Neural cell (in vitro differentiated cells): ENCODE measurements around the gene DSG4. TPM values are rescaled to one million over a fixed set of nuclear protein-coding genes. Genes with fewer than 3 reads are reported as not detected.

Experiments
- H2AFZ ChIP-seq: fragments of 200-600, 300-800 bp; sonication (generic), shearing (Covaris generic); 2 replicates; pipeline ENCODE4 v1.6.0; 2014; ENCODE audit warnings: low read depth, mild to moderate bottlenecking, antibody characterized with exemption, low read length, moderate library complexity
- H3F3A ChIP-seq: fragments of 200-600 bp; shearing (Covaris generic); 2 replicates; pipeline ENCODE4 v1.6.1; 2016; ENCODE audit warnings: mild to moderate bottlenecking, moderate library complexity, mixed read lengths, antibody characterized with exemption, low read length; ENCODE audit not compliant: insufficient read depth, poor library complexity, severe bottlenecking
- H3K27ac ChIP-seq: fragments of 200-600, 300-800 bp; sonication (generic), shearing (Covaris generic); 2 replicates; pipeline ENCODE4 v1.5.1; 2014; ENCODE audit warnings: mild to moderate bottlenecking, low read length, moderate library complexity
- H3K27me3 ChIP-seq: fragments of 300-800, 200-600 bp; sonication (generic), shearing (Covaris generic); 2 replicates; pipeline ENCODE4 v1.6.0; 2014; ENCODE audit warnings: mild to moderate bottlenecking, low read depth, low read length, moderate library complexity; ENCODE audit not compliant: insufficient read depth
- H3K36me3 ChIP-seq: fragments of 300-800, 200-600 bp; sonication (generic), shearing (Covaris generic); 2 replicates; pipeline ENCODE4 v1.5.1; 2014; ENCODE audit warnings: mild to moderate bottlenecking, antibody characterized with exemption, low read length, moderate library complexity; ENCODE audit not compliant: insufficient read depth
- H3K4me2 ChIP-seq: fragments of 300-800, 200-600 bp; sonication (generic), shearing (Covaris generic); 2 replicates; pipeline ENCODE4 v1.6.0; 2014; ENCODE audit warnings: mild to moderate bottlenecking, low read length
- H3K4me3 ChIP-seq: fragments of 300-800, 200-600 bp; sonication (generic), shearing (Covaris generic); 2 replicates; pipeline ENCODE4 v1.5.1; 2014; ENCODE audit warnings: mild to moderate bottlenecking, low read length, moderate library complexity
- H3K79me2 ChIP-seq: fragments of 200-600 bp; shearing (Covaris generic); replicated peaks from 2 replicates; pipeline ENCODE4 v1.6.0; 2014; ENCODE audit warnings: mild to moderate bottlenecking, low read length, moderate library complexity; ENCODE audit not compliant: insufficient read depth
- H3K9ac ChIP-seq: fragments of 300-800, 200-600 bp; sonication (generic), shearing (Covaris generic); 2 replicates; pipeline ENCODE4 v1.6.1; 2016; ENCODE audit warnings: mild to moderate bottlenecking, low read length, mixed read lengths
- H3K9me2 ChIP-seq: fragments of 200-600 bp; shearing (Covaris generic); 2 replicates; pipeline ENCODE4 v1.6.1; 2016; ENCODE audit warnings: mild to moderate bottlenecking, low read length, mixed read lengths; ENCODE audit not compliant: insufficient read depth
- H3K9me3 ChIP-seq: fragments of 200-600, 300-800 bp; sonication (generic), shearing (Covaris generic); 2 replicates; pipeline ENCODE4 v1.6.1; 2016; ENCODE audit warnings: mild to moderate bottlenecking, mixed run types, low read length, moderate library complexity, mixed read lengths
- H4K20me1 ChIP-seq: fragments of 200-600 bp; shearing (Covaris generic); 2 replicates; pipeline ENCODE4 v1.6.1; 2016; ENCODE audit warnings: mild to moderate bottlenecking, mixed run types; ENCODE audit not compliant: insufficient read depth
- CTCF ChIP-seq: fragments of 450-650 bp; IDR thresholded peaks from 2 replicates; pipeline ENCODE4 v1.5.1; 2014; ENCODE audit warnings: antibody characterized with exemption, mild to moderate bottlenecking, moderate library complexity; ENCODE audit not compliant: poor library complexity, severe bottlenecking
- EP300 ChIP-seq: fragments of 450-650 bp; conservative IDR thresholded peaks from 2 replicates; pipeline ENCODE4 v1.6.1; 2014; ENCODE audit warnings: antibody characterized with exemption, mild to moderate bottlenecking, moderate library complexity; ENCODE audit not compliant: poor library complexity, severe bottlenecking
- EZH2 ChIP-seq: fragments of 200-600, 300-800 bp; shearing (Covaris generic), sonication (generic); IDR thresholded peaks from 2 replicates; pipeline ENCODE4 v1.6.1; 2014; ENCODE audit warnings: antibody characterized with exemption, low read length, borderline replicate concordance, mild to moderate bottlenecking; ENCODE audit not compliant: insufficient read depth, poor library complexity, severe bottlenecking
- MXI1 ChIP-seq: fragments of 450-650 bp; conservative IDR thresholded peaks from 2 replicates; pipeline ENCODE4 v1.6.1; 2014; ENCODE audit warnings: antibody characterized with exemption, mild to moderate bottlenecking; ENCODE audit not compliant: poor library complexity, severe bottlenecking
- POLR2AphosphoS5 ChIP-seq: IDR thresholded peaks from 2 replicates; pipeline ENCODE4 v1.6.1; 2012
- RAD21 ChIP-seq: fragments of 450-650 bp; conservative IDR thresholded peaks from 2 replicates; pipeline ENCODE4 v1.6.1; 2014; ENCODE audit warnings: antibody characterized with exemption, mild to moderate bottlenecking, moderate library complexity
- SMC3 ChIP-seq: fragments of 450-650 bp; conservative IDR thresholded peaks from 2 replicates; pipeline ENCODE4 v1.6.1; 2014; ENCODE audit warnings: antibody characterized with exemption, mild to moderate bottlenecking, moderate library complexity; ENCODE audit not compliant: poor library complexity
- TAF1 ChIP-seq: IDR thresholded peaks from 2 replicates; pipeline ENCODE4 v1.6.1; 2012; ENCODE audit warnings: low read depth
- polyA minus RNA-seq: library from RNA; depleted of rRNA, polyadenylated mRNA; stranded (reverse); fragments of >200 nt; gene quantifications from 2 replicates; pipeline ENCODE4 v1.2.3, GENCODE V29; 2014
- polyA plus RNA-seq: library from polyadenylated mRNA; depleted of rRNA; stranded (reverse); fragments of >200 nt; gene quantifications from 2 replicates; pipeline ENCODE4 v1.2.3, GENCODE V29; 2014
- TF ChIP-seq, protein P1 (sequence below): IDR thresholded peaks from 2 replicates; pipeline ENCODE4 v1.6.1; 2012; ENCODE audit warnings: borderline replicate concordance

DSG4 gene
- polyA plus RNA-seq (not detected in 2 replicates), polyA minus RNA-seq (not detected in 2 replicates)

- no peaks in the 10 kb centered on the region for H4K20me1 ChIP-seq
- no peaks in the 10 kb centered on the region for H3K9me2 ChIP-seq
- H3K27ac ChIP-seq: no peak within 1 kb of the TSS
- H2AFZ ChIP-seq: no peak within 1 kb of the TSS
- no peak within 1 kb of the TSS for H3K4me2 ChIP-seq
- TF ChIP-seq SMC3: no peak
- no peak for TF ChIP-seq MXI1
- no peak for TF ChIP-seq EP300
- no peak within 1 kb of the TSS for H3K4me3 ChIP-seq
- no peaks in the 10 kb centered on the region for H3K79me2 ChIP-seq
- H3K9ac ChIP-seq: no peak within 1 kb of the TSS
- no peaks in the 10 kb centered on the region for H3K36me3 ChIP-seq
- no peaks in the 10 kb centered on the region for H3F3A ChIP-seq
- H3K9me3 ChIP-seq: no peaks in the 10 kb centered on the region
- H3K27me3 ChIP-seq: no peaks in the 10 kb centered on the region
Measured at GRCh38 chr18:31376477-31376876, at the start of gene DSG4. Gene DSG4 (plus strand): TSS chr18:31376777. CDS start chr18:31376912, 135 bp downstream.

DNA sequence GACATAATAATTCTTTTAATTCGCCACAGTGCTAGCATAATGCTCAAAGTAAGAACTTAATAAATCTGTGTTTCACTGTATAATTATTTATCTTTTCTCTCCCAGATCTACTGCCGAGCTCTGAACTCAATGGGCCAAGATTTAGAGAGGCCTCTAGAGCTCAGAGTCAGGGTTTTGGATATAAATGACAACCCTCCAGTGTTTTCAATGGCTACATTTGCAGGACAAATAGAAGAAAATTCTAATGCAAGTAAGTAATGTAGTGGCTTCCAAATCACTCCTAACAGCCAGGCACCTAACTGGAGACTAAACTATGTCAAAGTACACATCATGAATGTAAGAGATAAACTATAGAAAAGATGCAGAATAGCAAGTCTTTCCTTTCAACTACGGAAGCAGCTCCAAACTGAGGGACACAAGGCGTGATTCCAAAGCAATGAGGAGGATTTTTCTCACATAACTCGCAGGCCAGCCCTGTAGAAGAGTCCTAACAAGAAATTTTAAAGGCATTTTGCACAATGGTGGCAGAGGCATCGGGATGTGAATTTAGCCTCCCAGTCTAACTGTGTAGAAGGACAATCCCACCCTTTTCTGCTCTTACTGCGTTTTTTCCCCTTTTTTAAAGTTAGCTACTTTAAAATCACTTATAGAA is 46.7 kb upstream of the DSG4 start:
- no peak overlapping the region for H3K4me3 ChIP-seq
- no peak overlapping the region for H3K4me2 ChIP-seq

More for the DNA sequence above, 46.7 kb upstream of the DSG4 start:
- TF ChIP-seq EP300: no peak
- no peak for TF ChIP-seq POLR2AphosphoS5
- no peak for TF ChIP-seq MXI1
- no peak for TF ChIP-seq RAD21
- TF ChIP-seq CTCF: no peak
- no peak for TF ChIP-seq SMC3
- TF ChIP-seq, protein P1, sequence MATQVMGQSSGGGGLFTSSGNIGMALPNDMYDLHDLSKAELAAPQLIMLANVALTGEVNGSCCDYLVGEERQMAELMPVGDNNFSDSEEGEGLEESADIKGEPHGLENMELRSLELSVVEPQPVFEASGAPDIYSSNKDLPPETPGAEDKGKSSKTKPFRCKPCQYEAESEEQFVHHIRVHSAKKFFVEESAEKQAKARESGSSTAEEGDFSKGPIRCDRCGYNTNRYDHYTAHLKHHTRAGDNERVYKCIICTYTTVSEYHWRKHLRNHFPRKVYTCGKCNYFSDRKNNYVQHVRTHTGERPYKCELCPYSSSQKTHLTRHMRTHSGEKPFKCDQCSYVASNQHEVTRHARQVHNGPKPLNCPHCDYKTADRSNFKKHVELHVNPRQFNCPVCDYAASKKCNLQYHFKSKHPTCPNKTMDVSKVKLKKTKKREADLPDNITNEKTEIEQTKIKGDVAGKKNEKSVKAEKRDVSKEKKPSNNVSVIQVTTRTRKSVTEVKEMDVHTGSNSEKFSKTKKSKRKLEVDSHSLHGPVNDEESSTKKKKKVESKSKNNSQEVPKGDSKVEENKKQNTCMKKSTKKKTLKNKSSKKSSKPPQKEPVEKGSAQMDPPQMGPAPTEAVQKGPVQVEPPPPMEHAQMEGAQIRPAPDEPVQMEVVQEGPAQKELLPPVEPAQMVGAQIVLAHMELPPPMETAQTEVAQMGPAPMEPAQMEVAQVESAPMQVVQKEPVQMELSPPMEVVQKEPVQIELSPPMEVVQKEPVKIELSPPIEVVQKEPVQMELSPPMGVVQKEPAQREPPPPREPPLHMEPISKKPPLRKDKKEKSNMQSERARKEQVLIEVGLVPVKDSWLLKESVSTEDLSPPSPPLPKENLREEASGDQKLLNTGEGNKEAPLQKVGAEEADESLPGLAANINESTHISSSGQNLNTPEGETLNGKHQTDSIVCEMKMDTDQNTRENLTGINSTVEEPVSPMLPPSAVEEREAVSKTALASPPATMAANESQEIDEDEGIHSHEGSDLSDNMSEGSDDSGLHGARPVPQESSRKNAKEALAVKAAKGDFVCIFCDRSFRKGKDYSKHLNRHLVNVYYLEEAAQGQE: no peak
- no peak for TF ChIP-seq TAF1
- TF ChIP-seq EZH2: no peak
- H3K27me3 ChIP-seq: no peaks in the 10 kb centered on the region
- no peaks in the 10 kb centered on the region for H4K20me1 ChIP-seq
- no peak overlapping the region for H2AFZ ChIP-seq
- H3K9ac ChIP-seq: no peak overlapping the region
- no peaks in the 10 kb centered on the region for H3K79me2 ChIP-seq
- H3K9me3 ChIP-seq: no peaks in the 10 kb centered on the region
- no peaks in the 10 kb centered on the region for H3K9me2 ChIP-seq
- H3K27ac ChIP-seq: no peak overlapping the region
- no peaks in the 10 kb centered on the region for H3K36me3 ChIP-seq
- H3F3A ChIP-seq: no peaks in the 10 kb centered on the region
